HepG2 (cell line): ENCODE results near the gene KIF3C. TPM values are rescaled to one million over a fixed set of nuclear protein-coding genes. Genes with fewer than 3 reads are reported as not detected.

Source experiments
- ATF1 ChIP-seq: IDR thresholded peaks from 2 replicates; pipeline ENCODE4 v1.6.1; 2016; ENCODE audit warnings: mild to moderate bottlenecking, control low read depth
- ATF7 ChIP-seq, 2 experiments: fragments of 450-650 bp in 1 of 2; sonication (generic) in 1 of 2; formaldehyde crosslinking in 1 of 2; IDR thresholded peaks; 2 replicates each; pipeline versions ENCODE4 v1.4.0 to v1.6.1; 2016 to 2020; ENCODE audit warnings: antibody characterized with exemption in 1 of 2, mild to moderate bottlenecking in 1 of 2, missing genetic modification reagents in 1 of 2
- CEBPG ChIP-seq: IDR thresholded peaks from 2 replicates; pipeline ENCODE4 v1.6.1; 2016
- CHD4 ChIP-seq: fragments of 200-600 bp; sonication (generic); IDR thresholded peaks from 2 replicates; pipeline ENCODE4 v1.7.0; 2017; ENCODE audit warnings: mild to moderate bottlenecking, low read length, borderline replicate concordance
- CREM ChIP-seq, 2 experiments: sonication (generic) in 1 of 2; formaldehyde crosslinking in 1 of 2; IDR thresholded peaks; 2 replicates each; pipeline versions ENCODE4 v1.4.0 to v1.6.1; 2016 to 2020; ENCODE audit warnings: antibody characterized with exemption in 1 of 2, mild to moderate bottlenecking in 1 of 2, missing genetic modification reagents in 1 of 2
- FOSL1 ChIP-seq: sonication (generic); formaldehyde crosslinking; IDR thresholded peaks from 2 replicates; pipeline ENCODE4 v1.9.0; 2021; ENCODE audit warnings: missing genetic modification reagents, borderline replicate concordance
- FOXJ3 ChIP-seq: sonication (generic); formaldehyde crosslinking; IDR thresholded peaks from 2 replicates; pipeline ENCODE4 v1.4.0; 2020; ENCODE audit warnings: missing genetic modification reagents, mild to moderate bottlenecking, borderline replicate concordance
- FOXO1 ChIP-seq: sonication (generic); formaldehyde crosslinking; IDR thresholded peaks from 2 replicates; pipeline ENCODE4 v1.4.0; 2020; ENCODE audit warnings: missing genetic modification reagents
- HOXA7 ChIP-seq: sonication (generic); formaldehyde crosslinking; IDR thresholded peaks from 2 replicates; pipeline ENCODE4 v1.8.1; 2022; ENCODE audit warnings: mild to moderate bottlenecking, missing genetic modification reagents, moderate library complexity
- JUNB ChIP-seq: sonication (generic); formaldehyde crosslinking; IDR thresholded peaks from 2 replicates; pipeline ENCODE4 v1.8.0; 2022; ENCODE audit warnings: missing genetic modification reagents, mild to moderate bottlenecking, borderline replicate concordance
- KAT8 ChIP-seq: IDR thresholded peaks from 2 replicates; pipeline ENCODE4 v1.6.1; 2016; ENCODE audit warnings: missing genetic modification reagents, missing compliant biosample characterization
- KDM6A ChIP-seq: IDR thresholded peaks from 2 replicates; pipeline ENCODE4 v1.6.1; 2016; ENCODE audit warnings: low read depth
- NCOA2 ChIP-seq: sonication (generic); formaldehyde crosslinking; IDR thresholded peaks from 2 replicates; pipeline ENCODE4 v1.8.0; 2022; ENCODE audit warnings: inconsistent platforms
- NR3C1 ChIP-seq: sonication (generic); formaldehyde crosslinking; IDR thresholded peaks from 2 replicates; pipeline ENCODE4 v1.4.0; 2020; ENCODE audit warnings: missing genetic modification reagents
- SIX1 ChIP-seq: sonication (generic); formaldehyde crosslinking; IDR thresholded peaks from 2 replicates; pipeline ENCODE4 v1.4.0; 2020; ENCODE audit warnings: missing genetic modification reagents, borderline replicate concordance
- SMYD3 ChIP-seq: sonication (generic); formaldehyde crosslinking; IDR thresholded peaks from 2 replicates; pipeline ENCODE4 v1.8.1; 2023; ENCODE audit warnings: mild to moderate bottlenecking, missing genetic modification reagents
- ZBTB7B ChIP-seq: sonication (generic); formaldehyde crosslinking; IDR thresholded peaks from 2 replicates; pipeline ENCODE4 v1.4.0; 2020; ENCODE audit warnings: missing genetic modification reagents
- ZNF12 ChIP-seq: sonication (generic); formaldehyde crosslinking; IDR thresholded peaks from 2 replicates; pipeline ENCODE4 v1.5.0; 2020; ENCODE audit warnings: missing genetic modification reagents
- ZNF232 ChIP-seq: sonication (generic); formaldehyde crosslinking; IDR thresholded peaks from 2 replicates; pipeline ENCODE4 v1.4.0; 2020; ENCODE audit warnings: missing genetic modification reagents, borderline replicate concordance
- ZNF331 ChIP-seq: sonication (generic); formaldehyde crosslinking; IDR thresholded peaks from 2 replicates; pipeline ENCODE4 v1.4.0; 2020; ENCODE audit warnings: missing genetic modification reagents
- ZNF781 ChIP-seq: sonication (generic); formaldehyde crosslinking; IDR thresholded peaks from 2 replicates; pipeline ENCODE4 v1.5.1; 2020; ENCODE audit warnings: borderline replicate concordance, mild to moderate bottlenecking, missing genetic modification reagents; ENCODE audit errors: not compliant biosample characterization
- polyA plus RNA-seq, 8 experiments: library from polyadenylated mRNA; depleted of rRNA in 3 of 8; stranded (reverse) in 7 of 8; unstranded in 1 of 8; fragments of >200 nt; fragmentation: Illumina TruSeq in 4 of 8; extraction: Trizol in 4 of 8; gene quantifications; 2 replicates each; pipeline versions ENCODE4 v1.2.1 to v1.2.3, GENCODE V29; 2011 to 2016; ENCODE audit warnings: low read depth in 4 of 8, missing spikeins in 1 of 8, mixed read lengths in 1 of 8; ENCODE audit not compliant: insufficient read depth in 1 of 8
- total RNA-seq, 5 experiments: library from RNA; depleted of rRNA; stranded (reverse); fragments of >200 nt; fragmentation: Illumina TruSeq; extraction: Trizol; gene quantifications; 2 replicates each; pipeline ENCODE4 v1.2.3, GENCODE V29; 2016; ENCODE audit warnings: low read depth in 1 of 5
- TF ChIP-seq, protein P1 (sequence below): sonication (generic); formaldehyde crosslinking; IDR thresholded peaks from 2 replicates; pipeline ENCODE4 v1.4.0; 2020; ENCODE audit warnings: mild to moderate bottlenecking, missing genetic modification reagents
- TF ChIP-seq, protein P2 (sequence below): IDR thresholded peaks from 2 replicates; pipeline ENCODE4 v1.6.1; 2012; ENCODE audit warnings: low read depth, low read length, improper control_type of control experiment
- TF ChIP-seq, protein P3 (sequence below): sonication (generic); formaldehyde crosslinking; IDR thresholded peaks from 2 replicates; pipeline ENCODE4 v1.4.0; 2020; ENCODE audit warnings: missing genetic modification reagents
- TF ChIP-seq, protein P4 (sequence below): sonication (generic); formaldehyde crosslinking; IDR thresholded peaks from 2 replicates; pipeline ENCODE4 v1.5.1; 2020; ENCODE audit warnings: missing genetic modification reagents, mild to moderate bottlenecking, borderline replicate concordance

Gene KIF3C
- total and polyA plus RNA-seq, 2 of the 13 experiments (the other 11 are each of a cell fraction or from before 2014, with no cell fraction given): 3.6 to 4.9 TPM

- TF ChIP-seq CEBPG (CRISPR knock-in tag) (peak; percentile 88), ATF7 (IDR thresholded peaks at IDR 0.05) (peak; percentile 43; the same call in 1 of the 2 replicates), ATF7 (CRISPR knock-in tag; IDR thresholded peaks at IDR 0.05) (no peak), KAT8 (CRISPR knock-in tag) (peak; percentile 19; the same call in 1 of the 2 replicates), ZNF781 (CRISPR knock-in tag) (no peak), NCOA2 (CRISPR knock-in tag) (peak; percentile 77), ZNF232 (CRISPR knock-in tag) (no peak), NR3C1 (no peak), SMYD3 (CRISPR knock-in tag) (0 out of 2 replicates have a peak, but pooled peaks have one; percentile 68), ZNF331 (CRISPR knock-in tag) (peak; percentile 47), ZNF12 (CRISPR knock-in tag) (0 out of 2 replicates have a peak, but pooled peaks have one; percentile 51), ZBTB7B (no peak), SIX1 (CRISPR knock-in tag) (peak; percentile 79; the same call in 1 of the 2 replicates), JUNB (CRISPR knock-in tag) (peak; percentile 92), ATF1 (peak; percentile 50; the same call in 1 of the 2 replicates), KDM6A (CRISPR knock-in tag) (peak; percentile 44; the same call in 1 of the 2 replicates), FOSL1 (CRISPR knock-in tag) (peak; percentile 97), FOXO1 (CRISPR knock-in tag) (peak; percentile 60; the same call in 1 of the 2 replicates), CREM (IDR thresholded peaks at IDR 0.05) (peak; percentile 61), CREM (CRISPR knock-in tag; IDR thresholded peaks at IDR 0.05) (no peak), HOXA7 (no peak), CHD4 (no peak), FOXJ3 (no peak)
- TF ChIP-seq, protein P1, sequence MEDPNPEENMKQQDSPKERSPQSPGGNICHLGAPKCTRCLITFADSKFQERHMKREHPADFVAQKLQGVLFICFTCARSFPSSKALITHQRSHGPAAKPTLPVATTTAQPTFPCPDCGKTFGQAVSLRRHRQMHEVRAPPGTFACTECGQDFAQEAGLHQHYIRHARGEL (CRISPR knock-in tag): no peak
- TF ChIP-seq, protein P2, sequence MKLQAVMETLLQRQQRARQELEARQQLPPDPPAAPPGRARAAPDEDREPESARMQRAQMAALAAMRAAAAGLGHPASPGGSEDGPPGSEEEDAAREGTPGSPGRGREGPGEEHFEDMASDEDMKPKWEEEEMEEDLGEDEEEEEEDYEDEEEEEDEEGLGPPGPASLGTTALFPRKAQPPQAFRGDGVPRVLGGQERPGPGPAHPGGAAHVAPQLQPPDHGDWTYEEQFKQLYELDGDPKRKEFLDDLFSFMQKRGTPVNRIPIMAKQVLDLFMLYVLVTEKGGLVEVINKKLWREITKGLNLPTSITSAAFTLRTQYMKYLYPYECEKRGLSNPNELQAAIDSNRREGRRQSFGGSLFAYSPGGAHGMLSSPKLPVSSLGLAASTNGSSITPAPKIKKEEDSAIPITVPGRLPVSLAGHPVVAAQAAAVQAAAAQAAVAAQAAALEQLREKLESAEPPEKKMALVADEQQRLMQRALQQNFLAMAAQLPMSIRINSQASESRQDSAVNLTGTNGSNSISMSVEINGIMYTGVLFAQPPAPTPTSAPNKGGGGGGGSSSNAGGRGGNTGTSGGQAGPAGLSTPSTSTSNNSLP: peak; percentile 71; the same call in 1 of the 2 replicates
- TF ChIP-seq, protein P3, sequence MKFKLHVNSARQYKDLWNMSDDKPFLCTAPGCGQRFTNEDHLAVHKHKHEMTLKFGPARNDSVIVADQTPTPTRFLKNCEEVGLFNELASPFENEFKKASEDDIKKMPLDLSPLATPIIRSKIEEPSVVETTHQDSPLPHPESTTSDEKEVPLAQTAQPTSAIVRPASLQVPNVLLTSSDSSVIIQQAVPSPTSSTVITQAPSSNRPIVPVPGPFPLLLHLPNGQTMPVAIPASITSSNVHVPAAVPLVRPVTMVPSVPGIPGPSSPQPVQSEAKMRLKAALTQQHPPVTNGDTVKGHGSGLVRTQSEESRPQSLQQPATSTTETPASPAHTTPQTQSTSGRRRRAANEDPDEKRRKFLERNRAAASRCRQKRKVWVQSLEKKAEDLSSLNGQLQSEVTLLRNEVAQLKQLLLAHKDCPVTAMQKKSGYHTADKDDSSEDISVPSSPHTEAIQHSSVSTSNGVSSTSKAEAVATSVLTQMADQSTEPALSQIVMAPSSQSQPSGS: peak; percentile 63; the same call in 1 of the 2 replicates
- TF ChIP-seq, protein P4, sequence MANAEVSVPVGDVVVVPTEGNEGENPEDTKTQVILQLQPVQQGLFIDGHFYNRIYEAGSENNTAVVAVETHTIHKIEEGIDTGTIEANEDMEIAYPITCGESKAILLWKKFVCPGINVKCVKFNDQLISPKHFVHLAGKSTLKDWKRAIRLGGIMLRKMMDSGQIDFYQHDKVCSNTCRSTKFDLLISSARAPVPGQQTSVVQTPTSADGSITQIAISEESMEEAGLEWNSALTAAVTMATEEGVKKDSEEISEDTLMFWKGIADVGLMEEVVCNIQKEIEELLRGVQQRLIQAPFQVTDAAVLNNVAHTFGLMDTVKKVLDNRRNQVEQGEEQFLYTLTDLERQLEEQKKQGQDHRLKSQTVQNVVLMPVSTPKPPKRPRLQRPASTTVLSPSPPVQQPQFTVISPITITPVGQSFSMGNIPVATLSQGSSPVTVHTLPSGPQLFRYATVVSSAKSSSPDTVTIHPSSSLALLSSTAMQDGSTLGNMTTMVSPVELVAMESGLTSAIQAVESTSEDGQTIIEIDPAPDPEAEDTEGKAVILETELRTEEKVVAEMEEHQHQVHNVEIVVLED: no peak
These were observed 103.1 kb downstream of the KIF3C start (continued) for GRCh38 chr2:25879133-25879730.
